Breast epithelium (tissue), 3 donors: ENCODE data around the gene IL25.
"Not testable (repeated sequence)": the region's sequence is repeated elsewhere in the genome, so short reads cannot be mapped to it uniquely, and the experiment has no call there.

Experiments
- CTCF ChIP-seq, 3 donors: fragments of 450-650 bp; IDR thresholded peaks; one replicate each; pipeline ENCODE4 v1.5.1; 2016 to 2017; ENCODE audit warnings: antibody characterized with exemption in 3 of 3, mild to moderate bottlenecking in 3 of 3, moderate library complexity in 3 of 3
- POLR2A ChIP-seq: fragments of 450-650 bp; IDR thresholded peaks from one replicate; pipeline ENCODE4 v1.6.1; 2016; ENCODE audit warnings: antibody characterized with exemption, mild to moderate bottlenecking, moderate library complexity
- POLR2AphosphoS5 ChIP-seq, 3 donors: sonication (generic); formaldehyde crosslinking; IDR thresholded peaks; one replicate each; pipeline ENCODE4 v1.6.1; 2017; ENCODE audit warnings: antibody characterized with exemption in 3 of 3

GRCh38 chr14:23389871-23390270 is 17.3 kb downstream of the IL25 start:
- TF ChIP-seq CTCF (IDR thresholded peaks at IDR 0.05); POLR2AphosphoS5 (IDR thresholded peaks at IDR 0.05); POLR2A: not testable (repeated sequence)
